H1 (cell line): Measurements from ENCODE around the gene ATP6V1A. TPM values are rescaled to one million over a fixed set of nuclear protein-coding genes. Genes with fewer than 3 reads are reported as not detected.

Experiments used
- CTCF ChIA-PET: fragments of 300-600 bp; sonication (Branson Sonifier 250); formaldehyde crosslinking; loops from one replicate; lab custom pipeline; 2021; ENCODE audit not compliant: partially characterized antibody; lab: Charles Lee
- POLR2A ChIA-PET: fragments of 300-600 bp; sonication (Branson Sonifier 250); formaldehyde crosslinking; loops from one replicate; lab custom pipeline; 2021; ENCODE audit warnings: inconsistent platforms; ENCODE audit not compliant: partially characterized antibody; lab: Charles Lee
- DNase-seq, 2 experiments: peaks; one replicate each; pipeline versions ENCODE4 v3.0.0 to v3.0.0-alpha.2; 2010 to 2022; ENCODE audit warnings: low spot score in 2 of 2, low read depth in 1 of 2, mixed read lengths in 1 of 2
- FAIRE-seq: peaks from 2 replicates; lab custom pipeline; 2011; peaks lifted over from hg19 to GRCh38; lab: Jason Lieb, UNC
- H2AFZ ChIP-seq: 2 replicates; pipeline ENCODE4 v1.8.1; 2012; ENCODE audit warnings: low read length, inconsistent platforms
- H2AK5ac ChIP-seq: 2 replicates; pipeline ENCODE4 v1.6.1; 2013; ENCODE audit warnings: low read depth, low read length
- H2BK120ac ChIP-seq: replicated peaks from 2 replicates; pipeline ENCODE3; 2013; ENCODE audit warnings: low read depth, low read length, inconsistent platforms
- H2BK12ac ChIP-seq: 2 replicates; pipeline ENCODE4 v1.6.1; 2013; ENCODE audit warnings: low read depth, low read length
- H2BK15ac ChIP-seq: 2 replicates; pipeline ENCODE4 v1.6.1; 2013; ENCODE audit warnings: low read length
- H2BK20ac ChIP-seq: 2 replicates; pipeline ENCODE4 v1.6.1; 2013; ENCODE audit warnings: low read length
- H2BK5ac ChIP-seq: 2 replicates; pipeline ENCODE4 v1.6.1; 2013; ENCODE audit warnings: low read depth, low read length
- H3K14ac ChIP-seq: 2 replicates; pipeline ENCODE4 v1.6.1; 2013; ENCODE audit warnings: inconsistent platforms; ENCODE audit not compliant: insufficient read length
- H3K18ac ChIP-seq: 2 replicates; pipeline ENCODE4 v1.6.1; 2013; ENCODE audit warnings: low read length; ENCODE audit errors: extremely low read depth
- H3K23ac ChIP-seq: 2 replicates; pipeline ENCODE4 v1.6.1; 2013; ENCODE audit warnings: inconsistent platforms; ENCODE audit not compliant: insufficient read length
- H3K23me2 ChIP-seq: 2 replicates; pipeline ENCODE4 v1.6.1; 2013; ENCODE audit warnings: low read depth, low read length
- H3K27ac ChIP-seq: 2 replicates; pipeline ENCODE4 v1.6.1; 2011; ENCODE audit warnings: low read depth, low read length, inconsistent platforms
- H3K27me3 ChIP-seq, 4 experiments: replicated peaks in 1 of 4; 1 replicate in 1 of 4; 2 replicates in 3 of 4; pipeline versions ENCODE4 v1.6.1 to v1.8.1; 2011 to 2013; ENCODE audit warnings: low read length in 3 of 4, mild to moderate bottlenecking in 3 of 4, inconsistent platforms in 2 of 4, mixed read lengths in 2 of 4, moderate library complexity in 1 of 4; ENCODE audit not compliant: control insufficient read depth in 3 of 4, insufficient read depth in 3 of 4; ENCODE audit errors: extremely low read depth in 1 of 4
- H3K36me3 ChIP-seq, 4 experiments: 2 replicates each; pipeline versions ENCODE4 v1.6.1 to v1.8.1; 2011 to 2013; ENCODE audit warnings: mild to moderate bottlenecking in 4 of 4, low read length in 3 of 4, moderate library complexity in 2 of 4, control low read depth in 1 of 4, inconsistent platforms in 1 of 4; ENCODE audit not compliant: insufficient read depth in 4 of 4, control insufficient read depth in 2 of 4
- H3K4ac ChIP-seq: replicated peaks from 2 replicates; pipeline ENCODE3; 2013; ENCODE audit warnings: low read length, low read depth, mixed read lengths, inconsistent platforms; ENCODE audit not compliant: insufficient read length
- H3K4me1 ChIP-seq, 4 experiments: replicated peaks in 1 of 4; 1 replicate in 1 of 4; 2 replicates in 3 of 4; pipeline versions ENCODE4 v1.6.1 to v1.8.1; 2011 to 2013; ENCODE audit warnings: low read length in 3 of 4, inconsistent platforms in 2 of 4, mixed read lengths in 1 of 4; ENCODE audit not compliant: insufficient read depth in 4 of 4, control insufficient read depth in 3 of 4
- H3K4me2 ChIP-seq, 2 experiments: 2 replicates each; pipeline versions ENCODE4 v1.6.1 to v1.8.1; 2011 to 2013; ENCODE audit warnings: low read depth in 2 of 2, low read length in 2 of 2, control low read depth in 1 of 2, inconsistent platforms in 1 of 2, mild to moderate bottlenecking in 1 of 2; ENCODE audit not compliant: insufficient read depth in 1 of 2
- H3K4me3 ChIP-seq, 4 experiments: fragments of 200-600, 300-600 bp in 1 of 4; sonication (generic), shearing (Covaris generic), sonication (Bioruptor Twin) in 1 of 4; 2 replicates each; pipeline versions ENCODE4 v1.5.1 to v1.8.1; 2011 to 2016; ENCODE audit warnings: low read length in 4 of 4, low read depth in 3 of 4, control low read depth in 2 of 4, inconsistent platforms in 2 of 4, mild to moderate bottlenecking in 2 of 4, mixed read lengths in 1 of 4, moderate library complexity in 1 of 4; ENCODE audit not compliant: insufficient read depth in 2 of 4; ENCODE audit errors: extremely low read depth in 1 of 4
- H3K56ac ChIP-seq: replicated peaks from 2 replicates; pipeline ENCODE3; 2013; ENCODE audit warnings: low read depth, mild to moderate bottlenecking, mixed read lengths, low read length, inconsistent platforms; ENCODE audit not compliant: insufficient read length
- H3K79me1 ChIP-seq: 2 replicates; pipeline ENCODE4 v1.6.1; 2013; ENCODE audit warnings: low read depth, low read length, control low read depth
- H3K79me2 ChIP-seq, 2 experiments: 2 replicates each; pipeline versions ENCODE4 v1.6.1 to v1.8.1; 2012 to 2013; ENCODE audit warnings: low read length in 2 of 2, mild to moderate bottlenecking in 2 of 2, inconsistent platforms in 1 of 2; ENCODE audit not compliant: insufficient read depth in 2 of 2, control insufficient read depth in 1 of 2
- H3K9ac ChIP-seq, 4 experiments: replicated peaks in 1 of 4; 1 replicate in 1 of 4; 2 replicates in 3 of 4; pipeline versions ENCODE4 v1.6.1 to v1.8.1; 2011 to 2013; ENCODE audit warnings: low read depth in 3 of 4, low read length in 3 of 4, control low read depth in 2 of 4, mild to moderate bottlenecking in 2 of 4, moderate library complexity in 2 of 4, inconsistent platforms in 1 of 4; ENCODE audit errors: extremely low read depth in 1 of 4
- H3K9me3 ChIP-seq, 2 experiments: 2 replicates each; pipeline versions ENCODE4 v1.6.1 to v1.8.1; 2012 to 2013; ENCODE audit warnings: mild to moderate bottlenecking in 2 of 2, moderate library complexity in 2 of 2, control low read depth in 1 of 2, inconsistent platforms in 1 of 2, low read depth in 1 of 2, low read length in 1 of 2, mixed read lengths in 1 of 2; ENCODE audit not compliant: insufficient read depth in 2 of 2
- H4K20me1 ChIP-seq, 2 experiments: replicated peaks in 1 of 2; 2 replicates each; pipeline versions ENCODE3 to v1.8.1; 2011 to 2013; ENCODE audit warnings: inconsistent platforms in 2 of 2, low read length in 2 of 2, mild to moderate bottlenecking in 1 of 2; ENCODE audit not compliant: insufficient read depth in 2 of 2, control insufficient read depth in 1 of 2
- H4K5ac ChIP-seq: 2 replicates; pipeline ENCODE4 v1.6.1; 2013; ENCODE audit warnings: low read length, low read depth, mixed read lengths, inconsistent platforms; ENCODE audit not compliant: insufficient read length
- H4K8ac ChIP-seq: 2 replicates; pipeline ENCODE4 v1.8.0; 2013; ENCODE audit warnings: mild to moderate bottlenecking, moderate library complexity, low read length, inconsistent platforms; ENCODE audit not compliant: insufficient read depth; ENCODE audit errors: extremely low read depth
- H4K91ac ChIP-seq: replicated peaks from 2 replicates; pipeline ENCODE3; 2013; ENCODE audit warnings: low read length, mixed read lengths, inconsistent platforms; ENCODE audit not compliant: insufficient read length
- CBX8 ChIP-seq: fragments of 300-800, 300-1000 bp; sonication (generic); IDR thresholded peaks from 2 replicates; pipeline ENCODE4 v1.7.1; 2016; ENCODE audit warnings: low read depth, low read length, borderline replicate concordance
- FOSL1 ChIP-seq: IDR thresholded peaks from 2 replicates; pipeline ENCODE4 v1.6.1; 2011; ENCODE audit warnings: mild to moderate bottlenecking, low read depth, low read length, moderate library complexity; ENCODE audit not compliant: insufficient read depth
- RNF2 ChIP-seq: fragments of 200-900, 300-1000 bp; sonication (generic); IDR thresholded peaks from 2 replicates; pipeline ENCODE4 v1.7.1; 2016; ENCODE audit warnings: borderline replicate concordance, low read depth, mild to moderate bottlenecking, antibody characterized with exemption, low read length; ENCODE audit not compliant: poor library complexity, severe bottlenecking; ENCODE audit errors: missing control alignments
- SIRT6 ChIP-seq: IDR thresholded peaks from one replicate; pipeline ENCODE4 v1.7.1; 2012; ENCODE audit warnings: low read length, inconsistent platforms
- SUZ12 ChIP-seq: fragments of 200-600 bp; sonication (generic); IDR thresholded peaks from 2 replicates; pipeline ENCODE4 v1.6.1; 2012; ENCODE audit warnings: mild to moderate bottlenecking, inconsistent platforms, low read length, moderate library complexity, mixed read lengths
- WGBS, 2 experiments: shearing (Covaris generic) in 1 of 2; methylation state at CpG; one replicate each; pipeline versions ENCODE4 v1.1.6 to v1.1.7; 2013 to 2015; ENCODE audit warnings: low lambda C conversion rate in 2 of 2, mixed read lengths in 2 of 2, inconsistent platforms in 1 of 2, low coverage in 1 of 2, missing lambda C conversion rate in 1 of 2; ENCODE audit not compliant: insufficient replicate concordance in 2 of 2, insufficient coverage in 1 of 2, insufficient read length in 1 of 2; ENCODE audit errors: extremely low coverage in 1 of 2, missing lambda C conversion rate in 1 of 2; 5-methylcytosine and 5-hydroxymethylcytosine counted together
- polyA plus RNA-seq, 7 experiments: library from polyadenylated mRNA; depleted of rRNA in 3 of 7; stranded (reverse) in 5 of 7; unstranded in 2 of 7; fragments of >200 nt in 5 of 7; fragments of 200-250 nt in 2 of 7; gene quantifications; 1 replicate in 5 of 7; 2 replicates in 1 of 7; 4 replicates in 1 of 7; pipeline versions ENCODE4 v1.2.1 to v1.2.3, GENCODE V29; 2011 to 2013; ENCODE audit warnings: missing spikeins in 2 of 7, mixed read lengths in 2 of 7
- total RNA-seq: library from RNA; stranded (reverse); fragmentation: NEBNext Ultra II Directional; extraction: Animal tissue kit (Norgen Biotek cat#: 25700); gene quantifications from 2 replicates; pipeline ENCODE4 v1.2.1, GENCODE V29; 2021
- TF ChIP-seq, protein P1 (sequence below): IDR thresholded peaks from 2 replicates; pipeline ENCODE4 v1.6.1; 2012; ENCODE audit warnings: inconsistent platforms
- TF ChIP-seq, protein P2 (sequence below): IDR thresholded peaks from 2 replicates; pipeline ENCODE4 v1.6.1; 2012; ENCODE audit warnings: low read length, inconsistent platforms
- TF ChIP-seq, protein P3 (sequence below): IDR thresholded peaks from 2 replicates; pipeline ENCODE4 v1.6.1; 2011; ENCODE audit warnings: low read length, improper control_type of control experiment

Gene ATP6V1A
- total and polyA plus RNA-seq, 2 of the 8 experiments (the other 6 are each of a cell fraction or from before 2014, with no cell fraction given), result 15.4 to 90.9 TPM

DNA sequence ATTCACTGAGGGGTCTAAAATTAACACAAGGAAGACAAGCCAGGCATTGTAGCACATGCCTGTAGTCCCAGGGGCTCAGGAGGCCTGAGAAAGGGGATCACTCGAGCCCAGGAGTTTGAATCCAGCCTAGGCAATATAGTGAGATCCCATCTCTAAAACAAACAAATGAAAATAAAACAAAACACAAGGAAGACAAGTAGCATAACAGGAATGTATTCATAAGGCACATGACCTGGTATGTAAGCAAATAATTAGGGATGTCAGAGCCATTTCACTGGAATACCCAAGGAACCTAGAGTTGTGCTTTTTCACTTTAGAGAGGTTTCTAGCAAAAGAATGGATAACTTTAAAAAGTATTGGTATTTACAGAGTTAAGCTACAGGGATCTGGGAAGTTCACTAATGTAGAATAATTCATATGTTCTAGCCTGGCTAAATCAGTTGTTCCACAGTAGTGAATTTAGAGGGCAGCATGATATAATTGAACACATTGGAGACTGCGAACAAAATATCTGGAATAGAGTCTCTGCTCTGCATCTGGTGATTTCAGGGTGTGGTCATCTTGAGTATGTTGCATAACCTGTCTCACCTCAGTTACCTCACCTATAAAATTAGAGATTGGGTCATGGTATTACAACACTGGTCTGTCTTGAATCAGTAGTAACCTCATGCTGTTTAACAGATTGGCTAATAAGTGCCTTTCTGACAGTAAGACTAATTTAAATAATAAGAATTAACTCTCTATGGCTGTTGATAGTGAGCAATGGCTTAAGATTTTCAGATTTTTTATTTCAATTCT, 101.0 kb downstream of the ATP6V1A start:
- Histone ChIP-seq H3K4me1 (no peaks in the 10 kb centered on the region), H3K14ac (no peak overlapping the region), H3K23me2 (no peaks in the 10 kb centered on the region), H2BK120ac (no peak overlapping the region), H2AFZ (no peak overlapping the region), H3K79me1 (no peaks in the 10 kb centered on the region), H3K4me2 (no peak overlapping the region), H4K8ac (no peak overlapping the region), H4K5ac (no peak overlapping the region), H3K9ac (no peak overlapping the region), H3K18ac (no peak overlapping the region), H2BK5ac (no peak overlapping the region), H3K79me2 (no peaks in the 10 kb centered on the region), H2BK20ac (no peak overlapping the region), H3K36me3 (no peaks in the 10 kb centered on the region), H3K4me3 (no peak overlapping the region), H3K23ac (no peak overlapping the region), H2AK5ac (no peak overlapping the region), H3K56ac (no peak overlapping the region), H3K27me3 (no peaks in the 10 kb centered on the region), H3K27ac (no peak overlapping the region), H4K20me1 (no peaks in the 10 kb centered on the region), H3K9me3 (0 out of 4 replicates have a peak, but pooled peaks cover 0 to 3% of the 10 kb centered on the region in 2 experiments), H2BK15ac (no peak overlapping the region), H3K4ac (no peak overlapping the region), H4K91ac (no peak overlapping the region), H2BK12ac (no peak overlapping the region)
- 94% methylated on average over 2 of the region's 2 CpGs; no CpG with 5 or more reads in 1 of the 2 experiments for WGBS, 2 experiments
- ChIA-PET CTCF (interaction anchor here (0.6 to 1.0 kb wide), 2 partner anchors 9 to 56 kb away, joined by 3 to 4 read pairs; no protein-coding TSS in a partner anchor), POLR2A (no interaction called here)
- DNase-seq (no peak), FAIRE-seq (no peak)
- TF ChIP-seq SIRT6, result no peak
- TF ChIP-seq FOSL1, result no peak
- TF ChIP-seq, protein P1, sequence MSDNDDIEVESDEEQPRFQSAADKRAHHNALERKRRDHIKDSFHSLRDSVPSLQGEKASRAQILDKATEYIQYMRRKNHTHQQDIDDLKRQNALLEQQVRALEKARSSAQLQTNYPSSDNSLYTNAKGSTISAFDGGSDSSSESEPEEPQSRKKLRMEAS, result no peak
- TF ChIP-seq, protein P2, sequence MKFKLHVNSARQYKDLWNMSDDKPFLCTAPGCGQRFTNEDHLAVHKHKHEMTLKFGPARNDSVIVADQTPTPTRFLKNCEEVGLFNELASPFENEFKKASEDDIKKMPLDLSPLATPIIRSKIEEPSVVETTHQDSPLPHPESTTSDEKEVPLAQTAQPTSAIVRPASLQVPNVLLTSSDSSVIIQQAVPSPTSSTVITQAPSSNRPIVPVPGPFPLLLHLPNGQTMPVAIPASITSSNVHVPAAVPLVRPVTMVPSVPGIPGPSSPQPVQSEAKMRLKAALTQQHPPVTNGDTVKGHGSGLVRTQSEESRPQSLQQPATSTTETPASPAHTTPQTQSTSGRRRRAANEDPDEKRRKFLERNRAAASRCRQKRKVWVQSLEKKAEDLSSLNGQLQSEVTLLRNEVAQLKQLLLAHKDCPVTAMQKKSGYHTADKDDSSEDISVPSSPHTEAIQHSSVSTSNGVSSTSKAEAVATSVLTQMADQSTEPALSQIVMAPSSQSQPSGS, result no peak
- no peak for TF ChIP-seq RNF2
- TF ChIP-seq CBX8, result no peak
- TF ChIP-seq, protein P3, sequence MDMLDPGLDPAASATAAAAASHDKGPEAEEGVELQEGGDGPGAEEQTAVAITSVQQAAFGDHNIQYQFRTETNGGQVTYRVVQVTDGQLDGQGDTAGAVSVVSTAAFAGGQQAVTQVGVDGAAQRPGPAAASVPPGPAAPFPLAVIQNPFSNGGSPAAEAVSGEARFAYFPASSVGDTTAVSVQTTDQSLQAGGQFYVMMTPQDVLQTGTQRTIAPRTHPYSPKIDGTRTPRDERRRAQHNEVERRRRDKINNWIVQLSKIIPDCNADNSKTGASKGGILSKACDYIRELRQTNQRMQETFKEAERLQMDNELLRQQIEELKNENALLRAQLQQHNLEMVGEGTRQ, result no peak
- TF ChIP-seq SUZ12, result no peak
